GM18867 (cell line): ENCODE measurements around the gene ENDOV.

Source experiments
- ATAC-seq: cut with Tn5 transposase; IDR thresholded peaks from one replicate; pipeline ENCODE4 v1.9.1; 2021; ENCODE audit warnings: mild to moderate bottlenecking, moderate library complexity; ENCODE audit not compliant: unreplicated experiment

ENDOV gene

DNA sequence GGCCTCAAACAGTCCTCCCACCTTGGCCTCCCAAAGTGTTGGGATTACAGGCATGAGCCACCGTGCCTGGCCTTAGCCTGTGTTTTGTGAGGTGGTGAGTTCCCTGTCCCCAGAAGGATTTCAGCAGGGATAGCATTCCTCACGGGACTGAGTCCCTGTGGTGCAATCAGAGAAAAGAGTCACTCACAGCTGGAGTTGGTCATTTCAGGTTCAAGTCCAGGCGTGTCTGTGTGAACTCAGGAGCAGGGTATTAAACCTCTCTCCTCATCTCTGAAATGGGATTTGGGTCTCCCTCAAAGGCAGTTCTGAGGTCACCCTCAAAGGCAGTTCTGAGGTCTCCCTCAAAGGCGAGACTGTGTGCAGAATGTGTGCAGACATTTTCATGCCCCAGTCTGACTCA is 32.8 kb downstream of the ENDOV start:
- no peak for ATAC-seq

DNA sequence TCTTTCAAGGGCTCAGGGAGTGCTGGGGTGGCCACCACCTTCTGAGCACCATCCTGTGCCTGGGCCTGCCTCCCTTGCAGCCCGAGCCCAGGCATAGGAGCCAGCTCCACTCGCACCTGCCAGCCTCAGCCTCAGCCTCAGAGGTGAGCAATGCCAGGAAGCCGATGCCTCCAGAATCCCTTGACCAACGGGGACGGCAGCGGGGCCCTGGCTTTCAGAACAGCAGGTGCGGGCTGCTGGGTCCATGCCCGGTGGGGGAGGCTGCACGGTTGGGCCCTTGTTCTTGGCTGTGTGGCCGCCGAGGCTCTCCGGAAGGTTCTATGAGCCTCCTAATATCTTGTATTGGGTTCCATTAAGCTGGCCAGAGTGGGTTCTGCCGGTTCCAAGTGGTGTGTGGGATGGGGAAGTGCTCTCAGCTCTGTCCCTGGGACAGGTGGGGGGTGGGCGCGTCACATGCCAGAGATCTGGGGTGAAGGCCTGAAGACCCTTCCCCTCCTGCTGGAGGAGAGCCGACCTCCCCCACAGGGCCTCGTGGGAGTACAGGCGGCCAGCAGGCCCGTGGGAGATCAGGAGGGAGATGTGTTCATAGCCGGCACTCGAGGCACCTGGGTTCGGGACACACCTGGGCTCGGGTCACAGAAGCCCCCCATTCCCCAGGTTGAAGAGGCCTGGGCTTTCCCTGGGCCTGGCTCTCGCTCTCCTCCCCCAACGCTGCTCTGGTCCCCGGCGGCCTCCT is 34.4 kb downstream of the ENDOV start:
- no peak for ATAC-seq

DNA sequence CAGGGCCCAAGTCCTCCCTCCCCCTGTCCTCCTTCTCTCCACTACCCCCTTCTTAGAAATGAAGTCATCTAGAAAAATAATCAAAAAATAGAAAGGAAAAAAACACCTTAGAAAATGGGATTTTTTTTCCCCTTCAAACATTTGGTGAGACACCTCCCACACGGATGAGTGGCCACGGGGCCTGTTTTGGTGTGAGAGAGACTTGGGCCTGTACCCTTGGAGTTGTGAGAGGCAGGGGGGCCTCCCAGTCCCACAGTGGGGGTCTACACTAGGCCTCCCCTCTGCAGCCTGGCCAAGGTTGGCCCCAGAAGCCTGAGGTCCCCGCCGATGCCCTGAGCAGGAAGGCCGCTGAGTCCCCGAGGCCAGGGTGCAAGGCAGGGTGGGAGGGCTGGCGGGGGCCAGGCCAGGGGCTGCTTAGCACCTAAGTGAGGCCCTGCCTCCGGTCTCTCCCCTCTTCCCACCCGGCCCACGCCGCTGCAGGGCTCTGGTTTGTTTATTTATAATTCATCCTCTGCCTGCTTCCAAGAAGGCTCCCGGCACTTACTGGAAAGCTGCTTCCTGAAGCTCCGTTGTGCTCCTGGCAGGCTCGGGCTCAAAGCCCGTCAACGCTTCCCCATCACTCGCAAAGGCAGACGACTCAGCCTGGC is 35.1 kb downstream of the ENDOV start:
- ATAC-seq = no peak

DNA sequence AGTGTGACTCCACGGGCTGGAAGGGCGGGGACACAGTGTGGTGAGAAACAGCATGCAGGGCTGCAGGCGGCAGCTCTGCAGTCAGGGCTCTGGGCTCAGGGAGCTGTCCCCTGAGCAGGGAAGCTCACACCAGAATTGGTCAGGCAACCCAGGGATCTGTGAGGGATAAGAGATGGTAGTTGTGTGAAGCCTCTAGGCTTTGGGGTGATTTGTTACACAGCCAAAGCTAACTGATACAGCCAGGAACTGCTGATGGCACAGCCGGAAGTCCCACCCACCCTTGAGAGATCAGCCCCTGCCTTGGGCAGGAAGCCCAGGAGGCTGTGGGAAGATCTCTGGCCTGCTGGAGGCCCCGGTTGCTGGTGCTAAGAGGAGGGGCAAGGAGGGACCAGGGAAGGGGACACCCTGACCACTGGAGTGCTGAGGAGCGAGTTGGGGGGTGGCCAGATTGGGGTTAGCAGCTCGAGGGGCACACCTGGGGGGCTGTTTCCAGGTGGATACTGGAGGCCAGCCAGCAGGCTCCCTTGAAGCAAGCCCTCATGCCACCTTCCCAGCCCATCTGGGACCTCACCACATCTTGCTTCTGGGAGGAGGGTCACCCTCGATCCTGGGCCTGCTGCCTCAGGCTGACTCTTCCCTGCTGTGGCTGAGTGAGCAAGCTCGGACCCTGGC is 36.3 kb downstream of the ENDOV start:
- no peak for ATAC-seq

DNA sequence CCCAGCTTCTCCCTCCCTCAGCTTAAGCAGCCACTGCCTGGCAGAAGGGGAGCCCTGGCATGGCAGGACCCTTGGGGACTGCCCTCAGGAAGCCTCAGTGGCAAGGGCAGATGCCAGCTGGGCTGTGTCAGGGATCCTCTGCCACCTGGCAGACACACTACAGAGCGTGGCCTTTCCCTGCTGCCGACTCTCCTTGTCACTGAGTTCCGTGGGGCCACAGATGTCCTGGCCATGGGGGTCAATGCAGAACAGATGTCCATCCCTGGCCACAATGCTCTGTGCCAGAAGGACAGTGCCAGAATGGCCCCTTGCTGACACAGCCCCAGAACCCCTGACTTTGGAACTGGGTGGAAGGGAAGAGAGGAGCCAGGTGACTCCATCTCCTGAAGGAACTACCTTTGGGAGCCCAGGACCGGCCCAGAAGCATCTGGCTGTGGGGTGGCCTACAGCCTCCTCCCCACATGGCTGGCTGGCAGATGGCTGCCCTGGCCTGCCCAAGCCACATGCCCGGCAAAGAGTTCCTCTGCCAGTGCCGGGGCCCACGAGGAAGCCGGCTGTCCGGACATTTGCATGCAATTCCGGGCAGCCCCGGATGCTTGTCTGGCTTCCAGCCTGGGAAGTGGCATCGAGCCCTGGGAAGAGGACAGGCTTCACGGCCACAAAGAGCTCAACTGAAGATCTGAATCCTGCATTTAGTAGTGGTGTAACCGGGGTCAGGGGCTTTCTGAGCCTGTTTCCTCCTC is 37.4 kb downstream of the ENDOV start:
- ATAC-seq = no peak

DNA sequence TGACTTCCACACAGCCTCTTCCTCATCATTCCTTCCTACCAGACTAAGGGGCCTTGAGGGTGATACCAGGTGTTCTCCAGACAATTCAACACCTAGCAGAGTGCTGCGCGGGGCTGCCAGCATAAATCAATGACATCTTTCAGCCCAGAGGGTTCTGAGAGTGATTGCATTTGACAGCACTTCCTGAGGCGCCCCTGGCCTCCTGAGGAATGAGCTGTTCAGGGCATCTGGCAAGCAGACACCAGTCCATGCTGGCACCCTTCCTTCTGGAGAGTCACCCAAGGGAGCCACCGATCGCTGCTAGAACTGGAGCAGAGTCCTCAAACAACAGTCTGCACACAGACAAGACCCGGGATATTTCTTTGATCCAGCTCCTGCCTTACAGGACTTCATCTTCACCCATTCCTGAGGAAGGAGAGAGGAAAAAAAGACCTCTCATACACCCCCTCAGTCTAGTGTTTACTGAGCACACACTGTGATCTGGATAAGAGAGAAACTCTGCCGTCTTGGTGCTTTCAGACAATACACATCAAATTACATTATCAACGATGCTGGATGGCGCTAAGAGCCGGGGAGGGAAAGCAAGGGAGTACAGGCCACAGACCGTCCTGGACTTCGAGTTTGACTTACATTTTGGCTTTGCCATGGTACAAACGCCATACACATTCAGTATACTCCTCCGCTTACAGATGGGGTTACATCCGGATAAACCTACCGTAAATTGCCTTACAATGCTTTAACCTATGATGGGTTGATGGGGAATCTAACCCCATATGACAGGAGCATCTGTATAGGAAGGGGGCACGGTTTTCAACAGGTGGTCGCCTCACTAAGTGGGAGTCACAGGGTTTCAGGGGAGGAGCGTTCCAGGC is 38.4 kb downstream of the ENDOV start:
- ATAC-seq = no peak

DNA sequence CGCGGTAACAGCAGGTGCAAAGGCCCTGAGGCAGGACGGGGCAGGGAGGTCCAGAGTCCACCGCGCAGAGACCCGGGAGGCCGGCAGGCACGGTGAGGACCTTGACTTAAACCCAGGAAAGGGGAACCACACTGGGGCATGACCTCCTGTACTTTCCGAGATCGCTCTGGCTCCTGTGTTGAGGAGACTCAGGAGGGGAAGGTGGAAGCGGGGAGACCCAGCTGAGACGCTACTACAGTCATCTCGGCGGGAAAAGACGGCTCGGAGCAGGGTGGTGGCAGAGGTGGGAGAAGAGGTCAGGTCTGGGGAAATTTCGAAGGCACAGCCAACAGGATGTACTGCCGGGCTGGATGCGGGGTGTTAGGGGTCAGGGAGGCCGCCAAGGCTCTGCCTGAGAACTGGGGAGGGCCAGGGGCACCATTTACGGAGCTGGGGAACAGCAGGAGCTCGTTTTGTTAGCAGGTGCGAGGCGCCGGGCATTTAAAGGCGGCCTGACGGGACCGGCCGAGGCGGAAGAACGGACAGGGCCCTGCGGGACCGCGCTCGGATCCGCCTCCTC is 39.1 kb downstream of the ENDOV start:
- ATAC-seq = no peak

DNA sequence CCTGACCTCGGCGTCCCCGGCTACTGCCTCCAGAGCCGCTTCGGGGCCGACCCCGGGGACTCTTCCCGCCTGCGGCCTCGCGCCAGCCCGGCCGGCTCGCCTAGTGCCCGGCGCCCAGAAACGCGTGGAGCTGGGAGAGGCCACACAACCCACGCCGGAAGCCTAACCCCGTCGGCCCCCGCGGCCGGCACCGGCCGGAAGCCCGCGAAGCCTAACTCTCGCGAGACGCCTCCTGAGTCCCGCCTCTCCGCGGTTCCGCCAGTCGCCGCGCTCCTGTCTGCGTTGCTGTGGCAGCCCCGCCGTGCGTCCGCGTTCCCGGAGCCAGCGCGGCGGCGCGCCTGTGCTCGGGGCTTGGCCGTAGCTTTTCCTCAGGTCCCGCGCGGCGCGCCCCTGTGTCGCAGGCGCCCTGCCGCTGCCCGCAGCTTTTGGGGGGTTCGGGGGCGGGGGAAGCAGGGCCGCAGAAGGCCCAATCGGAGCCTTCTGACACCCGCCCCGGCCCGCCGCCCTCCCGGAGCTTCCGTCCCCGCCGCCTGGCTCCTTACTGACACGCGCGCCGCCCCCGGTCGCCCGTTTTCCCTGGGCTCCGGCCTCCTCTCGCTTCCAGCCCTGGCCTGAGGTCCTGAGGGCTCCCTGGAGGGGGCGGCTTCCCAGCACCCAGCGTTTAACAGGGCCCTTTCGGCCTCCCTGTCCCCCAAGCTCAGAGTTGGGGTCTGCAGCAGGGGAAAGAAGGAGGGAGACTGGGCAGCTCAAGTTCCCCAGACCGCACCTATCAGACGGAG is 39.8 kb downstream of the ENDOV start:
- peak; percentile 83 for ATAC-seq

DNA sequence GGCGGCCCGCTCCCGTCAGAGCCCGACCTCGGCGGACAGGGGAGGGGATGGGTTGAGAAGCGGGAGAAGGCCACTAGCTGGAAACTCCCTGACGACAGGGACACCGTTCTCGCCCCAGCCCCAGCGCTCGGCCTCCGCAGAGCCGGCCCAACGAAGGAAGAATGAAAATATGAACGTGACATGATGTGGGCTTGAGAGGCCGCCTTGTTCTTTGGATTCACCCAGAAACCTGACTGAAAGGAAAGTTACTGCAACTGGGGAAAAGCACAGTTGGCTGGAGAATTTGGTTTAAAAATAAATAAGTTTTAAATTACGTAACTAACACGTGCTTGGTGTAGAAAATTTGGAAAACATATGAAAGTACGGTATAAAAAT is 40.4 kb downstream of the ENDOV start:
- ATAC-seq = no peak

DNA sequence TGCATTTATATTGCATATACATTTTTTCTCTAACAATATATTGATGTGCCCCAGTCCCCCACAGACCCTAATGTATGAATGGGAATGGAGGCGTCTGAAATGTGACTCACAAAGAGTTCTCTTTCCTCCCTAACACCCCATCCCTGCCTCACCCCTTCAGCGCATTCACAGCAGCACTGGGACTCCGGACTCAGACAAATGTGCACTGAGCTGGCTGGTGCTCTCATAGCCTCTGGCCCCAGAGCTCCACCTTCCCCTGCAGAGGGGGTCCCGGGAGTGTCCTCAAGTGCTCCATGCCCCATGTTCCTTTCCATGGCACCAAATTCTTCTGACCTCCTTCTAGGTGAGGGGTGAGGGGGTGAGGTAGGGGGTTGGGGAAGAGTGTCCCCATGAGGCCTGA is 40.8 kb downstream of the ENDOV start:
- no peak for ATAC-seq

DNA sequence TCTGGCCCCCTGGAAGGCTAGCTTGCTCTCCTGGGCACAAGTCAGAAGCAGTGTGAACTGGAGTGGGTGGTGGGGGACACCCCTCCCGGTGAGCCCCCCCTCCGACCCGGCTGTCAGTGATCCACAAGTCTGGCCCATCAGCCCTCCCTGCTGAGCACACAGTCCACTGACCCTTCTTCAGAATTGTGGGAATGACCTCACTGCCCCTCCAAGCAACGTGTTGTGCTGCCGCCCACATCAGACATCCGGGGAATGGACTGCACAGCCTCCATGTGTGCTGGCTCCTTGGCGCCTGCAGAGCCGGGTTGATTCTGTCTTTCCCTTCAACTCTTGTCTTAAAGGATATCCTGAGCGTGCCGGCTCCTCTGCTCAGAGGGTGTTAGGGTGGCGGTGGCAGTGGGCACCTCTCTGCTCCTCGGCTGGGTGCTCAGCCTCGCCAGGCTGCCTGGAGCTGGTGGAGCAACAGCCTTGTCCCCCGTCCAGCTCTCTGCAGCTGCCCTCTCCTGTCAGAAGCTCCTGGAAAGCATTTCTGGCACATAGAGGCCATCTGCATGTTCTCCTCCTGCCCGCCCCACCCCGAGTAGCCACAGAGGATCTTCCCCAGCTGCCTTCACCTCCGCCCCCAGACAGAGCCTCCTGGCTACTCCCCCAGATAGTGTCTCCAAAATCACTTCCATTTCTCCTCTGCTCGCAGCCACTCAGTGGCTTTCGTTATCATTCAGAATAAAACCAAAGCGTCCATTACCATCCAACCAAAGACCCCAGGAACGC is 41.7 kb downstream of the ENDOV start:
- ATAC-seq = no peak

DNA sequence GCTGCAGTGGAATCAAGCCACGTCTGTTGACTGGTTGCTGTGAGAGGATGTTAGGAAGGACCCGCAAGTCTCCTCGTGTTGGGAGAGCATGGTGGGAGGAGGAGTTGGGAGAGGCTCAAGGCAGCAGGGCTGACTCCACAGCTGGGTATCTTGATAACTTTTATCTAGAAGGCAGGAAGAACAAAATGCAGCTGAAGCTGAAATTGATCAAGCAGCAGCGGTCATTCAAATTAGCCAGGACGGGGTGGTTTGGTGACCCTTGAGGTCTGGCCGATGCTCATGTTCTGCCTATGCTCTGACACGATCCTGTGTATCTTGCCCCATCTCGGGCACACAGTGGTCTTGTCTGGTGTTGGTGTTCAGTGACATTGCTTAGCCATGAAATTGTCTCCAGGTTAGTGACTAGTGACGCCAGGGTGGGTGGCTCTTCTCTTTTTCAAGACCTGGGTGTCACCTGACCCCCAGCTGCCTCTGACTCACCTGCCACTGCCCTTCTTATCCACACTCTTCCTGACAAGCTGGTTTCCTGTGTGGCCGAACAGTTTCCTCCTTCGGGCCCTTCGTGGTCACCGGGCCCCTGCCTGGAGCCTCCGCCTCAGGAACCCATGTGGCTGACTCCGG is 42.4 kb downstream of the ENDOV start:
- no peak for ATAC-seq

DNA sequence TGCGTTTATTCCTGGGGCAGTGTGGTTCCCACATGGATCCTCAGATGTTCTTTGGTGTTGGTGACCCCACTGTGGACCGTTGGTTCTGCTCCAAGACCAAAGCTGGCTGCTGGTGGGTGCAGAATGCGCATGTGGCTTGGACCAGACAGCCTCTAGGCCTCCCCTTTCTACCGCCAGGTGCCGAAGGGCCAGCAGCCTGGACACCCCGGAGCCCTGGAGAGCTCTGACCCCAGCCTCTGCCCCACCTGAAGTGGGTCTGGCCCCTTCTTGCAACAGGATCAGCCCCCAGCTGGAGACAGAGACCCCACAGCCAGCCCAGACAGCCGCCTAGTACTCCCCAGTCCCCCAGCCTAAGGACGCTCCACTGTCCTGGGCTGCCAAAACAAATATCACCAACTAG is 43.0 kb downstream of the ENDOV start:
- ATAC-seq = no peak

DNA sequence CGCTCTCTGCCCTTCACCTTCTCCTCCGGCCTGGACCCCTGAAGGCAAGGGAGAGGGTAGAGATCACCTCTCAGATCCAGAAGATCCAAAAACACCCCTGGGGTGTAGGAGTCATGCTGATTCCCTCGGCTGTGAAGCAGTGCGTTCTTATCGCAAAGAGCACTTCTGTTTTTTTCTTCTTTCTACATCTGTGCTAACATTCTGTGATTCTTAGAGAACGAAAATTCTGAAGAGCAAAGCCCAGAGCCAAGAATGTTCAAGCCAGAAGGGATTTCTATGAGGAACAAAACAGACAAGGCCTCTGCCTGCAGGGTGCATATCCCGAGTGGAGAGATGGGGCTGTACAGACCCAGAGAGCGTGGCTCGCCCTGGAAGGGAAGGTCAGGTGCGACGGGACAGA is 44.3 kb downstream of the ENDOV start:
- ATAC-seq = no peak

DNA sequence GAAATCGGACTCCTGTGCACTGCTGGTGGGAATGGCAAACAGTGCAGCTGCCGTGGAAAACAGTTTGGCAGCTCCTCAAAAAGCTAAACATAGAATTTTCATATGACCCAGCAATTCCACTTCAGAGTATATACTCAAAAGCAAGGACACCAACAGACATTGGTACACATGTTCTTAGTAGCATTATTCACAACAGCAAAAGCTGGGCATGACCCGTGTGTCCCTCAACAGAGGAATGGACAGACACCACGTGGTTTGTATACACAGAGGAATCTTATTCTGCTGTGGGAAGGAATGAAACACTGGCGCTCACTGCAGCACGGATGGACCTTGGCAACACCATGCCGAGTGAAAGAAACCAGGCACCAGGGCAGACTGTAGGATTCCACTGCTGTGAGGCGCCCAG is 45.5 kb downstream of the ENDOV start:
- no peak for ATAC-seq

DNA sequence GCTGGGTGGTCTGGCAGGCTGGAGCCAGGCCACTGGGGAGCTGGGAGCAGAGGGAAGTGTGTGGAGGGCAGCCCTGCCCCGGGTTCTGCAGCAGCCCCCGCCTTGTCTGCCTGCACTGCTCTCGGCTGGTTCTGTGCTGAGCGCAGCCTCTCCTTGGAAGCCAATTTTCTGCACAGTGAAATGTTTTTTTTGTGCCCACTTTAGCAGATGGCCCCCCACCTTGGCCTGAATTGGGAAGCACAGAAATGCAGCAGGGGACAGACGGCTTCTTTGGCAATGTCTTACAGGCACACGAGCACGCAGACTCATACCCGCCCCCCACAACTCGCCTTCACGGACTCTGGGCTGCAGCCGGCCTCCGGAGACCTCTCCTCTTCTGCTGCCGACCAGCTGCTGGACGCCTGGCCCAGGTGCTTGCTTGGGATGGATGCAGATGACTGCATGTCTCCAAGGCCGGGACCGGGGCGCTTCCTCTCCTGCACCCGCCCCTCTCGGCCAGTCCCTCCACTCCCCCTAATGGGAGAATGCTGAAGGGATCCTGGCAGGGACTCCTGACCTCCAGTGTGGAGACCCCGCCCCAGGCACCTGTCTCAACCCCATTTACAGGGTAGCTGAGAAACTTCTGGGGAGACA is 46.7 kb downstream of the ENDOV start:
- ATAC-seq = no peak

DNA sequence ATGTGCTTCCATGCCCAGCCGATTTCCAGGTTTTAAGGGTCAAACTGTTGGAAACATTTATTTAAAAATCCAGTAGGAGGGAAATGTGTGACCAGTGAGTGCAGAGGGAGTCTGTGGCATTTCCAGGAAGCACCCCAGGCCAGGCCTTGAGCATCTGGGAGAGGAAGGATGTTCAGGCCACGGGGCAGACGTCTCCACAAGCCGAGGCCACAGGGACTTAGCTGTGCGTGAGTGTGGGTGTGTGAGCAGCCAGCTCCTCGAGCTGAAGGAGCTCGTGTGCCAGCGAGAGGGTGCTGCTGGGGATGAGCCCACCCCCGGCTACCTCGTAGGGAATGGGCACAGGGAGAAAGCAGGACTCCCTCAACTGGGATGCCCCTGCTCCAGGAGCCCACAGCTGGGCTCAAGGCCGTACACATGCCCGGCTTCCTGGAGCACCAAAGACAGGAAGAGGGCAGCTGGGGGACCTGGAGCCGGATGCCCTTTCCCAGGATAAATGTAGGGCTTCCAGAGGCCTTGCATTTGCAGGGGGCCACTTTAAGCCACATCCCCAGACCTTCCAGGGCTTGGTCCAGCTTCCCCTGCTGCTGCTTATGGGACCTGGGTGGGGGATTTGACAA is 48.9 kb downstream of the ENDOV start:
- ATAC-seq = no peak
